Stimulated activated CD4-positive, alpha-beta T cell treated with anti-CD3 and anti-CD28 coated beads, Interleukin-4, amount 100 ng/mL, for 1 hour (primary cell): ENCODE results near the gene CA9.
A peak's percentile ranks its signal among the peaks of the same experiment; 100 is the strongest.
"Not testable (repeated sequence)": the region's sequence is repeated elsewhere in the genome, so short reads cannot be mapped to it uniquely, and the experiment has no call there.

Experiments used
- DNase-seq: peaks from one replicate; pipeline ENCODE4 v3.0.0-alpha.2; 2020

CA9 gene

DNA sequence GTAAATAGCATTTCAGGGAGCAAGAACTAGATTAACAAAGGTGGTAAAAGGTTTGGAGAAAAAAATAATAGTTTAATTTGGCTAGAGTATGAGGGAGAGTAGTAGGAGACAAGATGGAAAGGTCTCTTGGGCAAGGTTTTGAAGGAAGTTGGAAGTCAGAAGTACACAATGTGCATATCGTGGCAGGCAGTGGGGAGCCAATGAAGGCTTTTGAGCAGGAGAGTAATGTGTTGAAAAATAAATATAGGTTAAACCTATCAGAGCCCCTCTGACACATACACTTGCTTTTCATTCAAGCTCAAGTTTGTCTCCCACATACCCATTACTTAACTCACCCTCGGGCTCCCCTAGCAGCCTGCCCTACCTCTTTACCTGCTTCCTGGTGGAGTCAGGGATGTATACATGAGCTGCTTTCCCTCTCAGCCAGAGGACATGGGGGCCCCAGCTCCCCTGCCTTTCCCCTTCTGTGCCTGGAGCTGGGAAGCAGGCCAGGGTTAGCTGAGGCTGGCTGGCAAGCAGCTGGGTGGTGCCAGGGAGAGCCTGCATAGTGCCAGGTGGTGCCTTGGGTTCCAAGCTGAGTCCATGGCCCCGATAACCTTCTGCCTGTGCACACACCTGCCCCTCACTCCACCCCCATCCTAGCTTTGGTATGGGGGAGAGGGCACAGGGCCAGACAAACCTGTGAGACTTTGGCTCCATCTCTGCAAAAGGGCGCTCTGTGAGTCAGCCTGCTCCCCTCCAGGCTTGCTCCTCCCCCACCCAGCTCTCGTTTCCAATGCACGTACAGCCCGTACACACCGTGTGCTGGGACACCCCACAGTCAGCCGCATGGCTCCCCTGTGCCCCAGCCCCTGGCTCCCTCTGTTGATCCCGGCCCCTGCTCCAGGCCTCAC is at the start of gene CA9:
Gene CA9, plus strand, starts transcription at position 797 of the 893 bp plus-strand sequence. Its CDS starts 32 bp downstream, at position 829.
- no peak for DNase-seq

DNA sequence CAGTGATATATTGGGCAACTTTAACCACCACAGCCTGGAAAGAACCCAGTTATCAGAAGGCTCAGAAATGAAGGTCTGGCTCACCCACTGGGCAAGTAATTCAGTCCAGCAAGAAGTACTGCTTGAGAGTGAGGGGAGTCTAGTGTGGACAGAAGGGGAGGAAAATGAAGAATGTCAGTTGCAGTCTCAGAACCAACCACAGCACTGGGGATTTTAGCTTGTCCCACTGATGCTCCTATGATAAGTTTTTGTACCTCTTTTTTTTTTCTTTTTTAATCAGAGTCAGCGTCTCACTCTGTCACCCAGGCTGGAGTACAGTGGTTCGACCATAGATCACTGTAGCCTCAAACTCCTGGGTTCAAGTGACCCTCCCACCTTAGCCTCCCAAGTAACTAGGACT is 46.2 kb upstream of the CA9 start:
- no peak for DNase-seq

DNA sequence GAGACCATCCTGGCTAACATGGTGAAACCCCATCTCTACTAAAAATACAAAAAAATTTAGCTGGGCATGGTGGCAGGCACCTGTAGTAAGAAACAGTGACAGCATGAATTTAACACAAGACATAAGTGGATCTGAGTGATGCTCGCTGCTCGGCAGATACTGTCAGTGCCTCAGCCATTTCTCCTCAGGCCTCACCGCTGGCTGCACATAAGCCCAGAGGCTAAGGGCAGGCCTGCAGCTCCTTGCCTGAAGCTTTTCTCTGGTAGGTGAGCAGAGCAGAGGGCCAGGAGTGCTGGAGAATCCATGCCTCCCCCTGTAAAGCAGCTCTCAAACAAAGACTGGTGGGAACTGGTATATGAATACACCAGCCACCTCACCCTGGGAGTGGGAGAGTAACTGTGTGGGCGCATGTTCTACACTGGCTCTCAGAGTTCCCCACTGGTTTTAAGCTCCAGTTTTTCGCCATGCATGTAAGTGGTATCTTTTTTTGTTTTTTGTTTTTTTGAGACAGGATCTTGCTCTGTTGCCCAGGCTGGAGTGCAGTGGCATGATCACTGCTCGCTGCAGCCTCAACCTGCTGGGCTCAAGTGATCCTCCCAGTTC is 45.2 kb upstream of the CA9 start:
- DNase-seq, result no peak

DNA sequence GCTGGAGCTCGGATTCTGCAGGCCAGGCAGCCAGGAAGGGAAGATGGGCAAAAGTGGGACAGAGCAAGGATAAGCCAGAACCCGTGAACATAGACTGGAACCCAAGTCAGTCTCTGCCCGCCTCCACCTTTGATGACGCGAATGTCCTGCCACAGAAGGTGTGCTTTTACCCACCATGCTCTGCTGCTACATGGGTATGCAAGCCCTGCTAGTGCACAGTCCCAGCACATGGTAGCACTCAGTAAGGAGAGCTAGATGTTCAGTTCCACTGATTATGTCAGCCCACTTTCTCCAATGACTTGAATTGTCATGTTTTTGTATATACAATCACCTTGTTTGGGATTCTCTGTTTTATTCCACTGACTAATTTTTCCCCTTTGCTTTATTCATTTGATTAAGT is 44.1 kb upstream of the CA9 start:
- no peak for DNase-seq

DNA sequence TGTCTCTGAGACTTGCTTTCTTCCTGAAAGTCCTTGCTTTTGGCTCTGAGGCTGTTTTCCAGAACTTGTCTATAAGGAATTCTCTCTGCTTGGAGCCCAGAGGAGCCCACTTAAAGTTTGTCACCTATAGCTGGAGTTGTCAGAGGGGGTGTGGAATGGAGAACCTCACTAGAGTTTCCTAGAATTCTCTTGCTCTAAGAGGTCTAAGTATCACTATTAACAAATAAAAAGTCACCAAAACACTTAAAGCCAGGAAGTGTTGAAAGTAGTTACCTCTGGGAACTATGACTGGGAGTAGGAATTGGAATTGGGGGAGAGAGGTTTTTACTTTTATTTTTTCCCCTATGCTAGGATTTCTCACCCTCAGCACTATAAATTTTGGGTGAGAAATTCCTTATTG is 38.0 kb upstream of the CA9 start:
- no peak for DNase-seq

DNA sequence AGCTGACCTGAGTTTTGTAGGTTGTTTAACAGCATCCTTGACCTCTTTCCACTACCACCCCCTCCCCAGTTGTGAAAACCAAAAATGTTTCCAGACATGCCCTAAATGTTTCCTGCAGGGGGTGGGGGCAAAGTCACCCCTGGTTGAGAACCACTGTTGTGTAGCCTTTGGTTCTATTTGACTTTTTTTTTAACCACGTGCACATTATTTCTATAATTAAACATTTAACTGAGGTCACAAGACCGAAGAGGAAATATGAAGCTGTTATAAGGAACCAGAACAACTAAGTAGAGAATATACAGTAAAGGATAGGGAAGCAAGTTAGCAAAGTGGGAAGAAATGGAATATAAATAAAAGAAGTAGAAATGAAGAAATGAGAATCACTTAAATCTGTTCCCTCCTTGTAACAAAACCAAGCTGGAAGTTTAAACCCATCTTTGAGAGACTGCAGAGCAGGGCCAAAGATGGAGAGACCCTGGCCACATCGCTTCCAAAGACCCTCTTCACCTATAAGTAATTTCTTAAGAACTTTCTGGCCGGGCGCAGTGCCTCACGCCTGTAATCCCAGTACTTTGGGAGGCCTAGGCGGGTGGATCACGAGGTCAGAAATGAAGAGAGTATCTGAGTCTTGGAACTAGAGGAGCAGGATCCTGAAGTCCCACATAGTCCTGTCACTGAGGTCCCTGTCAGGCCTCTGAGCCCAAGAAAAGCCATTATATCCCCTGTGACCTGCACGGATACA is 37.4 kb upstream of the CA9 start:
- DNase-seq, result no peak

DNA sequence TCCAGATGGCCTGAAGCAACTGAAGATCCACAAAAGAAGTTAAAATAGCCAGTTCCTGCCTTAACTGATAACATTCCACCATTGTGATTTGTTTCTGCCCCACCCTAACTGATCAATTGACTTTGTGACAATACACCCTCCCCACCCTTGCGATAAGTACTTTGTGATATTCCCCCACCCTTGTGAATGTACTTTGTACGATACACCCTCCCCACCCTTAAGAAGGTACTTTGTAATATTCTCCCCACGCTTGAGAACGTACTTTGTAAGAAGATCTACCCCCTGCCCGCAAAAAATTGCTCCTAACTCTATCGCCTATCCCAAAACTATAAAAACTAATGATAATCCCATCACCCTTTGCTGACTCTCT is 36.9 kb upstream of the CA9 start:
- DNase-seq, result not testable (repeated sequence)

DNA sequence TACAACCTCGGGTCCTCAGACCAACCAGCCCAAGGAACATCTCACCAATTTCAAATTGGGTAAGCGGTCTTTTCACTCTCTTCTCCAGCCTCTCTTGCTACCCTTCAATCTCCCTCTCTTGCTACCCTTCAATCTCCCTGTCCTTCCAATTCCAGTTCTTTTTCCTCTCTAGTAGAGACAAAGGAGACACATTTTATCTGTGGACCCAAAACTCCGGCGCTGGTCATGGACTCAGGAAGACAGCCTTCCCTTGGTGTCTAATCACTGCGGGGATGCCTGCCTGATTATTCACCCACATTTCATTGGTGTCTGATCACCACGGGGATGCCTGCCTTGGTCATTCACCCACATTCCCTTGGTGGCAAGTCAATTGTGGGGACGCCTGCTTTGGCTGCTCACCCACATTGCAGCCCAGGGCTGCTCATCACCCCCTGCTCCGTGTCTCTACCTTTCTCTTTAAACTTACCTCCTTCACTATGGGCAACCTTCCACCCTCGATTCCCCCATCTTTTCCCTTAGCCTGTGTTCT is 36.2 kb upstream of the CA9 start:
- DNase-seq, result not testable (repeated sequence)

DNA sequence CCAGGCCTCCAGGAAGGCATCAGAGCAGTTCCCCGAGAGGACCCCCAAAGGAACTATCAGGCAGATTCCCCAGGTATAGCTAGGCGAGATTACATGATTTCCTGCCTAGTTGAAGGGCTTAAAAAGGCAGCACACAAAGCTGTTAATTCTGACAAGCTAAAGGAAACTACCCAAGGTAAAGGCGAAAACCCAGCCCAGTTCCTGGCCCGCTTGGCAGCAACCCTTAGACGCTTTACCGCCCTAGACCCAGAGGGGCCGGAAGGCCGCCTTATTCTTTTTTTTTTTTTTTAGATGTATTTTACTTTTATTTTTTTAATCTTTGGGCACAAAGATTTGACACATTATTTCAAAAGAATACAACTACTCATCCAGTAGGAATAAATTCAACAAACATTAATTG is 35.0 kb upstream of the CA9 start:
- not testable (repeated sequence) for DNase-seq

DNA sequence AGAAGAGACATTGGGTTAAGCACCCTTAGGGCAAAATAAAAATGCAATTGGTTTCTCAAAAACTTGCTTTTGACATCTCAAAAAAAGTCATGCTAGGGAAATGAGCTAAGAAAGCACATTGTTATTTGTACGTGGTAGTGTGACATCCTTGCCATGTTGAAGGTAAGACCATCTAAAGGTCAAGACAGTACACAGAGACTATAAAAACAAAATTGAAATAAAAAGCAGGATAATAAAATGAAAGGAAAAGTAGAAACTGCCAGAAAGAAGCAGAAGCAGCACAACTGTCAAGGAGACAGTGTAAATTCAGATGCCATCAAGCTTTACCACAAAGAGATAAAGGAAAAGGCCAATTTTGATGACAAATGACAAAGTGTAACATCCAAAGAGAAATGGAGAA is 34.5 kb upstream of the CA9 start:
- not testable (repeated sequence) for DNase-seq

DNA sequence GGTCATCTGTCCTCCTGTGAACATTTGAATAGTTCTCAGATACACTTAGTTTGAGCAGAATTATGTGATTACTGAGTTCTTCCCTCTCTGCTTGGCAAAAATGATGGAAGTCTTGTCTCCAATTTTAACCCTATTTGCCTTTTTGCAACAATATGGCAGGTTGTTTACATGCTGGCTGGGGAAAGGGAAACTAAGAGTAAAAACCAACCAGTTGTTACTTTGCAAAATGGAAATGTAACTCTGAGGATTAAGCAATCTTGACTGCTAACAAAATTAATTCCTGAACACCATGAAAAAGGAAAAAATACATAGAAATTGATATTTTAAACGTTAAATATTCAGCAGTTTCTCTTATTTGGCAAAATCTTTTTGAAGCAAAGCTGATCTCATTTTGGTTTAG is 34.1 kb upstream of the CA9 start:
- DNase-seq, result no peak

DNA sequence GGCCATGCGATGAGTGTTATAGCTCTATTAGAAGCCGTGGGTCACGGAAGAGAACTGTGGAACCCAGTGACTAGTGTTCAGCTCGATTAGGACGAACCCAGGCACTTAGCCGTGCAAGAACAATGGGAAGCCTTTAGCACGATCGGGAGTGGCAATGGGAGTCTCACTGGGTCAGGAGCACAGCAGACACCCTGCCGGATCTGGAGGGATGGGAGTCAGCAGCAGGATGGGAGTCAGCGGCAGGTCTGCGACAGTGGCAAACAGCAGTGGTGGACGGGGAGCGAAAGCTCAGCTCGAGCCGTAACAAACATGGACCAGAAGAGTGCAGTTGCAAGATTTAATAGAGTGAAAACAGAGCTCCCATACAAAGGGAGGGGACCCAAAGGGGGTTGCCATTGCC is 33.3 kb upstream of the CA9 start:
- not testable (repeated sequence) for DNase-seq

DNA sequence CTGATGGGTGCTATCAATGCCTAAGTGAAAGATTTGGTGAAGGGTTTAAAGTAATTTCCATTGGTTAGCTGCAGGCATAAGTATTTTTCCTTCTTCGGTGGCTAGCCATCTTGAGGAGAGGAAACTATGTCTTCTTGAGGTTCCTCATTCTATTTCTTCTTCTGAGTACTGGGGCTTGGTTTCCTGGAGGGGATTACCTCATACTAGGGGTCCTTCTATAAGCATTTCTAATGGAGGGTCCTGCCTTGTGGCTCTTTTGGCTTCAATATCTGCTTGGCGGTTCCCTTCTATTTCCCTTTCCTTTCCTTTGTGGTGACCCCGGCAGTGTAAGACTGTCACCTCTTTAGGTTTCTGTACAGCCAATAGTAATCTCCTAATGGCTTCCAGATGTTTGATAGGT is 32.2 kb upstream of the CA9 start:
- not testable (repeated sequence) for DNase-seq

DNA sequence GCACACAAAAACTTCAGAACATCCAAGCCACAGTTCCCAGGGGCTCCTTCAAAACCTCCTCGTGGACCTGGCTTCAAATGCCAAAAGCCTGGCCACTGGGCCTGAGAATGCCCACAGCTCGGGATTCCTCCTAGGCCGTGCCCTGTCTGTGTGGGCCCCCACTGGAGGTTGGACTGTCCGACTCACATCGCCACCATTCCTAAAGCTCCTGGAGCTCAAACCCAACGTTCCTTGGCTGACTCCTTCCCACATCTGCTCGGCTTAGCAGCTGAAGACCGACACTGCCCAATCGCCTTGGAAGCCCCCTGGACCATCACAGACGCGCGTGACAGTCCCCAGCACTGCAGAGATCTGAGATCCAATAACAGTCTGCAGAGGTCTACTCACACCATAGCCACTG is 30.7 kb upstream of the CA9 start:
- DNase-seq, result no peak

DNA sequence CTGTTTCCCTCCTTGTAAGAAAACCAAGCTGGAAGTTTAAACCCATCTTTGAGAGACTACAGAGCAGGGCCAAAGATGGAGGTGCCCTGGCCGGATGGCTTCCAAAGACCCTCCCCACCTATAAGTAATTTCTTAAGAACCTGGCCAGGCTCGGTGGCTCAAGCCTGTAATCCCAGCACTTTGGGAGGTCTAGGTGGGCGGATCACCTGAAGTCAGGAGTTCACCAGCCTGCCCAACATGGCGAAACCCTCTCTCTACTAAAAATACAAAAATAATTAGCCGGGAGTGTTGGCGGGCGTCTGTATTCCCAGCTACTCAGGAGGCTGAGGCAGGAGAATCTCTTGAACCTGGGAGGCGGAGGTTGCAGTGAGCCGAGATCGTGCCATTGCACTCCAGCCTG is 28.0 kb upstream of the CA9 start:
- DNase-seq, result not testable (repeated sequence)

DNA sequence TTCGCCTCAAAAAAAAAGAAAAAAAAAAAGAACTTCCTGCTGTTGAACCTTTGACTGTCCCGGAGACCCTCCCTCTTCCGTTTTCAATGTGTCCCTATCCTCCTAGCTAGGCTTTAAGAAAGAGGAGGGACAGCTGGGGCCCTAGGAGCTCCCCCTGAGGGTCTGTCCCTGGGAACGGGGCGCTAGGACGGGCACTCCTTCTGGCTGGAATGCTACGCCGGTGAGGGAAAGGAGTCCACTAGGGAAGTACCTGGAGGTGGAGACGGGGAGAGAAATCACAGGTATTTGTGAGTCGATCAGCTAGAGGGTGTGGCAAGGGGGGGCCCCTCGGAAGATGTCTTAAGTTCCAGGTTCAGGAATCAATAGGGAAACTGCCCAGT is 27.6 kb upstream of the CA9 start:
- no peak for DNase-seq

DNA sequence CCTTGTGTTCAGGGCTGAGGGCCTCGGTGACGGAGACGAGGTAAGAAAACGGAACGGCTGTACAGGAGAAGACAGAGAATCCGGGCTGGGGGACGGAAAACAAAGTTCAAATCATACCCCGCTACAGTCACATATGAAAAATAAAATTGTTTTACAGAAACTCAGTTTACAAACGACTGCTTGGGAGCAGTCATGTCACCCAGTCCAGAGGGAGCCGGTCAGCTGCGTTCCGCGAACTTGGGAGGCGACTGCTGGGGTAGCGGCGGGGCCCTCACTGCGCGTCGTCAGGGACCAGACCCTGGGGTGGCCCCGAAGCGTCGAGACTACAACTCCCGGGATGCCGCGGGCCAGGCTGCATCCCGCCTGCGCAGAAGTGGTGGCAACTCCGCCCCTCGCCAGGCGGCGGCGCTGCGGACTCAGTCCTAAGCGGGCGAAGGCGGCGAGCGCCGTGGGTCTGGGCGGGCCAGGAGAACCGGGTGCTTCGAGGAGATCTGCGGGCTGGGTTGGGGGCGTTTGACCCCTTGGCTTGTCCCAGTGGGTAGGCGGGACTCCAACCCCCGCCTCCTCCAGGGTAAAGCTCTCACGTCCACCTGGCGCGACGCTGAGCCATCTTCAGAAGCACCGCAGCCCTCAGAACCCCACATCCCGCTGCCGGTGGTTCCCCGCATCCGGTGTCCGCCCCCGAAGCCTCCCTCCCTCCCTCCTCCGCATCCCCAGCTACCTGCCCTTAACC is 27.0 kb upstream of the CA9 start:
- DNase-seq, result peak; percentile 93

DNA sequence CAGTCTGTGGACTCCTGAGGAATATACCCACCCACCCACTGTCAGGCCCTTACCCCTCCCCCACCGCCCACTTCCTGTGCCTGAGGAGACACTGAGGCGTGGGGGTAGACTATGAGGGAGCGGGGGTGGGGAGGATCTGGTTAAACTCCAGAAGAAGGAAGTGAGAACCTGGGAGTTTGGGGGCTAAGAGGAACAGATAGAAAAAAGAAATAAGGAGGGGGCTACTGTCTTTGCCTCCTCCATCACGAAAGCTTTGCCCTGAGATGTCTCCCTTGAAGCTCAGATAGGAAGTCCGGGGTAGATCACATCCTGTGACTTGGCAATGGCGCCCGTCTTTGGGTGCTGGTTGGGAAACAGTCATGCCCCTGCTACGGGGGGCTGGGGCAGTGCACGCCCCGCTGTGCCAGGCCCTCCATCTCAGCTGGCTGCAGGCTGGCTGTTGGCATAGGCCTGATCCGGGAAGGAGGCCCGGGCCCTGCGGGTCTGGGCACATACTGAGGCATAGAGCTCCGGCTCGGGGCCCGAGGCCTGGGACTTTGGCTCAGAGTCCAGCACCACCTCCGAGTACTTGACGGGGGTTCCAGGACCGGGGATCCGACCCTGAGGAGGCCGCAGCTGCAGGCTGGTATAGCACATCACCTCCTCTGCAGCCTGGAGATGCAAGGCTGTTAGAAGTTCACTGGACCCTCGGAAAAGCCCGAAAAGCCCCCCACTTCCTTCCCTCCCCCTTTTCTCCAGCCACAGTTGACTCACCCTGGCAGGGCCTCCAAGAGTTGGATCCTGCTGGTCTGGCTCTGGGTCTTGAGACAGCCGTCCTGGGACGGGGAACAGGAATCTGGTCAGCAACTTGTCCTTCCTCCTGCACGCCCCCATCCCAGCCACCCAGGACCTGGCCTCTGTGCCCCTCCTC is 24.0 kb upstream of the CA9 start:
- DNase-seq, result peak; percentile 47

DNA sequence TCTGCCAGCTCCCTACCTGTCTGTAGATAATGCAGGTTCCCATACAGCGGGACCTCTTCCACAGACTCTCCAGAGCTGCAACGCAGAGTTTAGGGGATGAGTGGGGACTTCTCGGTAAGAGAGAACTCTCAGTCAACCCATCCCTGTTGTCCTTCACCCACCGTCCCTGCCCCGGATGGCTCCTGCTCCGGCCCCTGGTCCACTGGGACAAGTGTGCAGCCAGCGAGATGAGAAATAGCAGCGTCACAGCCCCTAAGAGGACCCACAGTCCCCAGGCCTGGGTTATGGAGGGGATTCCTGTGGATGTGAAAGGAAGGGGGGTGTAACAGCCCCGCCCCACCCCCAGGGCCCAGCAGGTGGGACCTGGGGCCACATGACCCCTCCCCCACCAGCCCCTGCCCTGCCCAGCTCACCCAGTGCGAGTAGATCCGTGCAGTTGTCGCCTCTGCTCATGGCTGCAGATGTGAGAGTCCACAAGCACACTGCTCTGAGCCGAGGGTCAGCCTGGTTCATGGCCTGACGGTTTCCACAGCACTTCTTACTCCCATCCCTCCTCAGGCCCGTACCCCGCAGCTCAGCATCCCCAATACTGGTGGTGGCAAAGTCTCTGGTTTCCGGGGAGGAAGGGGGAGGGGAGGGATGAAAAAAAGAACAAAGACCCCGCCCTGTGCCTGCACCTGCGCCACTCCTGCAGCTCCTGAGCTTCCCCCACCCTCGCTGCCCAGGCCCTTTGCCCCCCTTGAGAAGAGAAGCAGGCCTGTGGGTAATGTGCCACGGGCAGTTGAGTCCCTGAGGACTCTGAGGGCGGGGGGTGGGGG is 23.2 kb upstream of the CA9 start, which contains the start of gene SIT1:
Gene SIT1, minus strand, starts transcription at position 591 of the 818 bp plus-strand sequence. Its CDS starts 78 bp downstream, at position 513.
- DNase-seq, result peak; percentile 33

DNA sequence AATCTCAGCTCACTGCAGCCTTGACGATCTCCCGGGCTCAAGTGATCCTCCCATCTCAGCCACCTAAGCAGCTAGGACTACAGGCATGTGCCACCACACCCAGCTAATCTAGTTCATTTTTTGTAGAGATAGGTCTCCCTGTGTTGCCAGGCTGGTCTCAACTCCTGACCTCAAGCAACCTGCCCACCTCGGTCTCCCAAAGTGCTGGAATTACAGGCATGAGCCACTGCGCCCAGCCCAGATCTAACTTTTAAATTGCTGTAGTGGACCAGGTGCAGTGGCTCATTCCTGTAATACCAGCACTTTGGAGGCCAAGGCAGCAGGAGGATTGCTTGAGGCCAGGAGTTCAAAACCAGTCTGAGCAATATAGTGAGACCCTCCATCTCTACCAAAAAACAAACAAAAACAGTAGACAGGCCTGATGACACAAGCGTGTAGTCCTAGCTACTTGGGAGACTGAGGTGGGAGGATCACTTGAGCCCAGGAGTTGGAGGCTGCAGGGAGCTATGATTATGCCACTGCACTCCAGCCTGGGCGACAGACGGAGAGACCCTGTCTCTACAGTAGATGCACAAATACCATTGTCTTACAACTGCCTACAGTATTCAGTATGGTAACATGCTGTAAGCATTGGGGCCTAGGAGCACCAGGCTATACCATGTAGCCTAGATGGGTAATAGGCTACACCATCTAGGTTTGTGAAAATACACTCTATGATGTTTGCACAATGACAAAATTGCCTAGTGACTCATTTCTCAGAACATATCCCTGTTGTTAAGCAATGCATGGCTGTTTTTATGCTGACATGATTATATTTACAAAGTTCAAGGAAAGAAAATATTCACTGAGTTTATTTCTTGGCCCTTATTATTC is 21.5 kb upstream of the CA9 start:
- DNase-seq, result no peak
